H1 (cell line): ENCODE results near the gene ATAD3B. TPM values are rescaled to one million over a fixed set of nuclear protein-coding genes. Genes with fewer than 3 reads are reported as not detected.

Experiments
- CTCF ChIA-PET: fragments of 300-600 bp; sonication (Branson Sonifier 250); formaldehyde crosslinking; loops from one replicate; lab custom pipeline; 2021; ENCODE audit not compliant: partially characterized antibody; lab: Charles Lee
- POLR2A ChIA-PET: fragments of 300-600 bp; sonication (Branson Sonifier 250); formaldehyde crosslinking; loops from one replicate; lab custom pipeline; 2021; ENCODE audit warnings: inconsistent platforms; ENCODE audit not compliant: partially characterized antibody; lab: Charles Lee
- DNase-seq, 2 experiments: peaks; one replicate each; pipeline versions ENCODE4 v3.0.0 to v3.0.0-alpha.2; 2010 to 2022; ENCODE audit warnings: low spot score in 2 of 2, low read depth in 1 of 2, mixed read lengths in 1 of 2
- FAIRE-seq: peaks from 2 replicates; lab custom pipeline; 2011; peaks lifted over from hg19 to GRCh38; lab: Jason Lieb, UNC
- H2AFZ ChIP-seq: 2 replicates; pipeline ENCODE4 v1.8.1; 2012; ENCODE audit warnings: low read length, inconsistent platforms
- H2AK5ac ChIP-seq: 2 replicates; pipeline ENCODE4 v1.6.1; 2013; ENCODE audit warnings: low read depth, low read length
- H2BK120ac ChIP-seq: replicated peaks from 2 replicates; pipeline ENCODE3; 2013; ENCODE audit warnings: low read depth, low read length, inconsistent platforms
- H2BK12ac ChIP-seq: 2 replicates; pipeline ENCODE4 v1.6.1; 2013; ENCODE audit warnings: low read depth, low read length
- H2BK15ac ChIP-seq: 2 replicates; pipeline ENCODE4 v1.6.1; 2013; ENCODE audit warnings: low read length
- H2BK20ac ChIP-seq: 2 replicates; pipeline ENCODE4 v1.6.1; 2013; ENCODE audit warnings: low read length
- H2BK5ac ChIP-seq: 2 replicates; pipeline ENCODE4 v1.6.1; 2013; ENCODE audit warnings: low read depth, low read length
- H3K14ac ChIP-seq: 2 replicates; pipeline ENCODE4 v1.6.1; 2013; ENCODE audit warnings: inconsistent platforms; ENCODE audit not compliant: insufficient read length
- H3K18ac ChIP-seq: 2 replicates; pipeline ENCODE4 v1.6.1; 2013; ENCODE audit warnings: low read length; ENCODE audit errors: extremely low read depth
- H3K23ac ChIP-seq: 2 replicates; pipeline ENCODE4 v1.6.1; 2013; ENCODE audit warnings: inconsistent platforms; ENCODE audit not compliant: insufficient read length
- H3K23me2 ChIP-seq: 2 replicates; pipeline ENCODE4 v1.6.1; 2013; ENCODE audit warnings: low read depth, low read length
- H3K27ac ChIP-seq: 2 replicates; pipeline ENCODE4 v1.6.1; 2011; ENCODE audit warnings: low read depth, low read length, inconsistent platforms
- H3K27me3 ChIP-seq, 4 experiments: replicated peaks in 1 of 4; 1 replicate in 1 of 4; 2 replicates in 3 of 4; pipeline versions ENCODE4 v1.6.1 to v1.8.1; 2011 to 2013; ENCODE audit warnings: low read length in 3 of 4, mild to moderate bottlenecking in 3 of 4, inconsistent platforms in 2 of 4, mixed read lengths in 2 of 4, moderate library complexity in 1 of 4; ENCODE audit not compliant: control insufficient read depth in 3 of 4, insufficient read depth in 3 of 4; ENCODE audit errors: extremely low read depth in 1 of 4
- H3K36me3 ChIP-seq, 4 experiments: 2 replicates each; pipeline versions ENCODE4 v1.6.1 to v1.8.1; 2011 to 2013; ENCODE audit warnings: mild to moderate bottlenecking in 4 of 4, low read length in 3 of 4, moderate library complexity in 2 of 4, control low read depth in 1 of 4, inconsistent platforms in 1 of 4; ENCODE audit not compliant: insufficient read depth in 4 of 4, control insufficient read depth in 2 of 4
- H3K4ac ChIP-seq: replicated peaks from 2 replicates; pipeline ENCODE3; 2013; ENCODE audit warnings: low read length, low read depth, mixed read lengths, inconsistent platforms; ENCODE audit not compliant: insufficient read length
- H3K4me1 ChIP-seq, 4 experiments: replicated peaks in 1 of 4; 1 replicate in 1 of 4; 2 replicates in 3 of 4; pipeline versions ENCODE4 v1.6.1 to v1.8.1; 2011 to 2013; ENCODE audit warnings: low read length in 3 of 4, inconsistent platforms in 2 of 4, mixed read lengths in 1 of 4; ENCODE audit not compliant: insufficient read depth in 4 of 4, control insufficient read depth in 3 of 4
- H3K4me2 ChIP-seq, 2 experiments: 2 replicates each; pipeline versions ENCODE4 v1.6.1 to v1.8.1; 2011 to 2013; ENCODE audit warnings: low read depth in 2 of 2, low read length in 2 of 2, control low read depth in 1 of 2, inconsistent platforms in 1 of 2, mild to moderate bottlenecking in 1 of 2; ENCODE audit not compliant: insufficient read depth in 1 of 2
- H3K4me3 ChIP-seq, 4 experiments: fragments of 200-600, 300-600 bp in 1 of 4; sonication (generic), shearing (Covaris generic), sonication (Bioruptor Twin) in 1 of 4; 2 replicates each; pipeline versions ENCODE4 v1.5.1 to v1.8.1; 2011 to 2016; ENCODE audit warnings: low read length in 4 of 4, low read depth in 3 of 4, control low read depth in 2 of 4, inconsistent platforms in 2 of 4, mild to moderate bottlenecking in 2 of 4, mixed read lengths in 1 of 4, moderate library complexity in 1 of 4; ENCODE audit not compliant: insufficient read depth in 2 of 4; ENCODE audit errors: extremely low read depth in 1 of 4
- H3K56ac ChIP-seq: replicated peaks from 2 replicates; pipeline ENCODE3; 2013; ENCODE audit warnings: low read depth, mild to moderate bottlenecking, mixed read lengths, low read length, inconsistent platforms; ENCODE audit not compliant: insufficient read length
- H3K79me1 ChIP-seq: 2 replicates; pipeline ENCODE4 v1.6.1; 2013; ENCODE audit warnings: low read depth, low read length, control low read depth
- H3K79me2 ChIP-seq, 2 experiments: 2 replicates each; pipeline versions ENCODE4 v1.6.1 to v1.8.1; 2012 to 2013; ENCODE audit warnings: low read length in 2 of 2, mild to moderate bottlenecking in 2 of 2, inconsistent platforms in 1 of 2; ENCODE audit not compliant: insufficient read depth in 2 of 2, control insufficient read depth in 1 of 2
- H3K9ac ChIP-seq, 4 experiments: replicated peaks in 1 of 4; 1 replicate in 1 of 4; 2 replicates in 3 of 4; pipeline versions ENCODE4 v1.6.1 to v1.8.1; 2011 to 2013; ENCODE audit warnings: low read depth in 3 of 4, low read length in 3 of 4, control low read depth in 2 of 4, mild to moderate bottlenecking in 2 of 4, moderate library complexity in 2 of 4, inconsistent platforms in 1 of 4; ENCODE audit errors: extremely low read depth in 1 of 4
- H3K9me3 ChIP-seq, 2 experiments: 2 replicates each; pipeline versions ENCODE4 v1.6.1 to v1.8.1; 2012 to 2013; ENCODE audit warnings: mild to moderate bottlenecking in 2 of 2, moderate library complexity in 2 of 2, control low read depth in 1 of 2, inconsistent platforms in 1 of 2, low read depth in 1 of 2, low read length in 1 of 2, mixed read lengths in 1 of 2; ENCODE audit not compliant: insufficient read depth in 2 of 2
- H4K20me1 ChIP-seq, 2 experiments: replicated peaks in 1 of 2; 2 replicates each; pipeline versions ENCODE3 to v1.8.1; 2011 to 2013; ENCODE audit warnings: inconsistent platforms in 2 of 2, low read length in 2 of 2, mild to moderate bottlenecking in 1 of 2; ENCODE audit not compliant: insufficient read depth in 2 of 2, control insufficient read depth in 1 of 2
- H4K5ac ChIP-seq: 2 replicates; pipeline ENCODE4 v1.6.1; 2013; ENCODE audit warnings: low read length, low read depth, mixed read lengths, inconsistent platforms; ENCODE audit not compliant: insufficient read length
- H4K8ac ChIP-seq: 2 replicates; pipeline ENCODE4 v1.8.0; 2013; ENCODE audit warnings: mild to moderate bottlenecking, moderate library complexity, low read length, inconsistent platforms; ENCODE audit not compliant: insufficient read depth; ENCODE audit errors: extremely low read depth
- H4K91ac ChIP-seq: replicated peaks from 2 replicates; pipeline ENCODE3; 2013; ENCODE audit warnings: low read length, mixed read lengths, inconsistent platforms; ENCODE audit not compliant: insufficient read length
- ASH2L ChIP-seq: fragments of 200-600, 300-600 bp; sonication (generic); IDR thresholded peaks from one replicate; pipeline ENCODE4 v1.7.1; 2017; ENCODE audit warnings: low read length
- EZH2 ChIP-seq: fragments of 200-600 bp; sonication (generic); IDR thresholded peaks from 2 replicates; pipeline ENCODE4 v1.7.1; 2012; ENCODE audit warnings: low read depth, mild to moderate bottlenecking, moderate library complexity, low read length, inconsistent platforms; ENCODE audit not compliant: severe bottlenecking
- HDAC6 ChIP-seq: IDR thresholded peaks from one replicate; pipeline ENCODE4 v1.7.1; 2012; ENCODE audit warnings: low read depth, mild to moderate bottlenecking, inconsistent platforms, low read length, moderate library complexity
- MAFK ChIP-seq: IDR thresholded peaks from 2 replicates; pipeline ENCODE4 v1.6.1; 2012; ENCODE audit warnings: low read depth, mild to moderate bottlenecking, improper control_type of control experiment, low read length
- NRF1 ChIP-seq: IDR thresholded peaks from 2 replicates; pipeline ENCODE4 v1.6.1; 2011; ENCODE audit warnings: mild to moderate bottlenecking, low read depth, low read length, improper control_type of control experiment
- RAD21 ChIP-seq, 2 experiments: IDR thresholded peaks in 1 of 2; conservative IDR thresholded peaks in 1 of 2; 2 replicates each; pipeline ENCODE4 v1.6.1; 2011; ENCODE audit warnings: low read depth in 2 of 2, low read length in 2 of 2, improper control_type of control experiment in 1 of 2, inconsistent platforms in 1 of 2, mild to moderate bottlenecking in 1 of 2, moderate library complexity in 1 of 2
- SIRT6 ChIP-seq: IDR thresholded peaks from one replicate; pipeline ENCODE4 v1.7.1; 2012; ENCODE audit warnings: low read length, inconsistent platforms
- SP2 ChIP-seq: IDR thresholded peaks from 2 replicates; pipeline ENCODE4 v1.6.1; 2012; ENCODE audit warnings: mild to moderate bottlenecking, low read length, inconsistent platforms
- SP4 ChIP-seq: IDR thresholded peaks from 2 replicates; pipeline ENCODE4 v1.6.1; 2012; ENCODE audit warnings: low read length, inconsistent platforms
- TEAD4 ChIP-seq: IDR thresholded peaks from 2 replicates; pipeline ENCODE4 v1.6.1; 2012; ENCODE audit warnings: low read depth, low read length, inconsistent platforms, mixed read lengths
- WGBS, 2 experiments: shearing (Covaris generic) in 1 of 2; methylation state at CpG; one replicate each; pipeline versions ENCODE4 v1.1.6 to v1.1.7; 2013 to 2015; ENCODE audit warnings: low lambda C conversion rate in 2 of 2, mixed read lengths in 2 of 2, inconsistent platforms in 1 of 2, low coverage in 1 of 2, missing lambda C conversion rate in 1 of 2; ENCODE audit not compliant: insufficient replicate concordance in 2 of 2, insufficient coverage in 1 of 2, insufficient read length in 1 of 2; ENCODE audit errors: extremely low coverage in 1 of 2, missing lambda C conversion rate in 1 of 2; 5-methylcytosine and 5-hydroxymethylcytosine counted together
- polyA plus RNA-seq, 7 experiments: library from polyadenylated mRNA; depleted of rRNA in 3 of 7; stranded (reverse) in 5 of 7; unstranded in 2 of 7; fragments of >200 nt in 5 of 7; fragments of 200-250 nt in 2 of 7; gene quantifications; 1 replicate in 5 of 7; 2 replicates in 1 of 7; 4 replicates in 1 of 7; pipeline versions ENCODE4 v1.2.1 to v1.2.3, GENCODE V29; 2011 to 2013; ENCODE audit warnings: missing spikeins in 2 of 7, mixed read lengths in 2 of 7
- total RNA-seq: library from RNA; stranded (reverse); fragmentation: NEBNext Ultra II Directional; extraction: Animal tissue kit (Norgen Biotek cat#: 25700); gene quantifications from 2 replicates; pipeline ENCODE4 v1.2.1, GENCODE V29; 2021
- TF ChIP-seq, protein P1 (sequence below): IDR thresholded peaks from 2 replicates; pipeline ENCODE4 v1.6.1; 2012; ENCODE audit warnings: low read length, inconsistent platforms

The ATAD3B gene
- total and polyA plus RNA-seq, 2 of the 8 experiments (the other 6 are each of a cell fraction or from before 2014, with no cell fraction given): 31.3 to 63.0 TPM

DNA sequence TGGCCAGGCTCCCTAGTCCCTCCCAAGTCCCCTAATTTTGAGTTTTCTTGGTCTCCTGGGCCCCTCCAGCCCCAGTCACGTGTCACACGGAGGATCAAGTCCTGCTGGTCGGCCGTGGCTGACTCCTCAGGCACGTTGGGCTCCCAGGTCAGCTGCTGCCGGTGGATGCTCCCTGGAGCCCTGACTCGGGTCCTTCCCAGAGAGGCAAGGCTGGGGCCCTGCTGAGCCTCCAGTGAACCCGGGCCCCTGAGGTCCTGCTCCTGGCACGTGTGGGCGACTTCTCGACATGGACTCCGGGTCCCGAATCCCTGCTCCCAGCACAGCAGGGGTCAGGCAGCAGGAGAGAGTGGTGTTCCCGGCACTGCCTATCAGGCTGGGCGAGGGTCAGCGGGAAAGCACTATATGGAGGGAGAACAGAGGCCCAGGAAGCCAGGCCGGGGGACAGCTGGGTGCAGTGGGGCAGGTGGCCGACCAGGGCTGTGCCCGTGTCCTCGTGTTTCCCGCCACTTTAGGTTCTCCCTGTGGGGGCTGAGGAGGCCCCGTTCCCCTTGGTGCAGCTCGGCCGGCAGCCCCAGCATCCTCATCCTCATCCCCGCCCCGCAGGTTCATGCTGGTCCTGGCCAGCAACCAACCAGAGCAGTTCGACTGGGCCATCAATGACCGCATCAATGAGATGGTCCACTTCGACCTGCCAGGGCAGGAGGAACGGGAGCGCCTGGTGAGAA is 55.7 kb downstream of the ATAD3B start:
- H2AK5ac ChIP-seq: no peak overlapping the region

More for the DNA sequence above, 55.7 kb downstream of the ATAD3B start:
- no peak for TF ChIP-seq HDAC6
- no peak for TF ChIP-seq SP4
- no peak for TF ChIP-seq ASH2L
- TF ChIP-seq SP2: no peak
- TF ChIP-seq NRF1: no peak
- TF ChIP-seq SIRT6: no peak
- TF ChIP-seq TEAD4: no peak
- no peak for TF ChIP-seq MAFK
- TF ChIP-seq EZH2: no peak
- TF ChIP-seq, protein P1, sequence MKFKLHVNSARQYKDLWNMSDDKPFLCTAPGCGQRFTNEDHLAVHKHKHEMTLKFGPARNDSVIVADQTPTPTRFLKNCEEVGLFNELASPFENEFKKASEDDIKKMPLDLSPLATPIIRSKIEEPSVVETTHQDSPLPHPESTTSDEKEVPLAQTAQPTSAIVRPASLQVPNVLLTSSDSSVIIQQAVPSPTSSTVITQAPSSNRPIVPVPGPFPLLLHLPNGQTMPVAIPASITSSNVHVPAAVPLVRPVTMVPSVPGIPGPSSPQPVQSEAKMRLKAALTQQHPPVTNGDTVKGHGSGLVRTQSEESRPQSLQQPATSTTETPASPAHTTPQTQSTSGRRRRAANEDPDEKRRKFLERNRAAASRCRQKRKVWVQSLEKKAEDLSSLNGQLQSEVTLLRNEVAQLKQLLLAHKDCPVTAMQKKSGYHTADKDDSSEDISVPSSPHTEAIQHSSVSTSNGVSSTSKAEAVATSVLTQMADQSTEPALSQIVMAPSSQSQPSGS: no peak
- no peak for TF ChIP-seq RAD21 (IDR thresholded peaks at IDR 0.05 in 1 of 2, conservative IDR thresholded peaks at IDR 0.05 in 1 of 2; ENCODE audit: low read depth in 2 of 2, low read length in 2 of 2)
- Histone ChIP-seq H3K27ac (no peak overlapping the region), H4K20me1 (peaks cover 0 to 1% of the 10 kb centered on the region in 2 experiments), H3K14ac (no peak overlapping the region), H2BK5ac (no peak overlapping the region), H4K5ac (no peak overlapping the region), H2BK120ac (no peak overlapping the region), H3K4me2 (no peak overlapping the region), H3K4me1 (no peaks in the 10 kb centered on the region), H3K9me3 (peaks cover 3 to 5% of the 10 kb centered on the region in 2 experiments; a peak in 1 of 4 replicates), H3K23ac (no peak overlapping the region), H3K27me3 (no peaks in the 10 kb centered on the region), H3K9ac (no peak overlapping the region), H2BK12ac (no peak overlapping the region), H3K56ac (no peak overlapping the region), H4K8ac (no peak overlapping the region; the same call in 1 of the 2 replicates), H2AFZ (no peak overlapping the region), H3K79me1 (no peaks in the 10 kb centered on the region), H3K18ac (no peak overlapping the region), H2BK20ac (no peak overlapping the region), H3K36me3 (peaks cover 4 to 44% (median 11%) of the 10 kb centered on the region in 4 experiments; a peak in 4 of 8 replicates), H4K91ac (no peak overlapping the region), H3K4me3 (no peak overlapping the region), H2BK15ac (no peak overlapping the region), H3K23me2 (no peaks in the 10 kb centered on the region), H3K79me2 (no peaks in the 10 kb centered on the region), H3K4ac (no peak overlapping the region)
- DNase-seq (no peak), FAIRE-seq (no peak)
- ChIA-PET POLR2A (no interaction called here), CTCF (no interaction called here)
- 98% methylated on average over 31 of the region's 31 CpGs; no CpG with 5 or more reads in 1 of the 2 experiments for WGBS, 2 experiments
